H1 (cell line): ENCODE data around the gene CBY1. TPM values are rescaled to one million over a fixed set of nuclear protein-coding genes. Genes with fewer than 3 reads are reported as not detected.

ENCODE experiments used
- CTCF ChIA-PET: fragments of 300-600 bp; sonication (Branson Sonifier 250); formaldehyde crosslinking; loops from one replicate; lab custom pipeline; 2021; ENCODE audit not compliant: partially characterized antibody; lab: Charles Lee
- POLR2A ChIA-PET: fragments of 300-600 bp; sonication (Branson Sonifier 250); formaldehyde crosslinking; loops from one replicate; lab custom pipeline; 2021; ENCODE audit warnings: inconsistent platforms; ENCODE audit not compliant: partially characterized antibody; lab: Charles Lee
- DNase-seq, 2 experiments: peaks; one replicate each; pipeline versions ENCODE4 v3.0.0 to v3.0.0-alpha.2; 2010 to 2022; ENCODE audit warnings: low spot score in 2 of 2, low read depth in 1 of 2, mixed read lengths in 1 of 2
- FAIRE-seq: peaks from 2 replicates; lab custom pipeline; 2011; peaks lifted over from hg19 to GRCh38; lab: Jason Lieb, UNC
- H2AFZ ChIP-seq: 2 replicates; pipeline ENCODE4 v1.8.1; 2012; ENCODE audit warnings: low read length, inconsistent platforms
- H2AK5ac ChIP-seq: 2 replicates; pipeline ENCODE4 v1.6.1; 2013; ENCODE audit warnings: low read depth, low read length
- H2BK120ac ChIP-seq: replicated peaks from 2 replicates; pipeline ENCODE3; 2013; ENCODE audit warnings: low read depth, low read length, inconsistent platforms
- H2BK12ac ChIP-seq: 2 replicates; pipeline ENCODE4 v1.6.1; 2013; ENCODE audit warnings: low read depth, low read length
- H2BK15ac ChIP-seq: 2 replicates; pipeline ENCODE4 v1.6.1; 2013; ENCODE audit warnings: low read length
- H2BK20ac ChIP-seq: 2 replicates; pipeline ENCODE4 v1.6.1; 2013; ENCODE audit warnings: low read length
- H2BK5ac ChIP-seq: 2 replicates; pipeline ENCODE4 v1.6.1; 2013; ENCODE audit warnings: low read depth, low read length
- H3K14ac ChIP-seq: 2 replicates; pipeline ENCODE4 v1.6.1; 2013; ENCODE audit warnings: inconsistent platforms; ENCODE audit not compliant: insufficient read length
- H3K18ac ChIP-seq: 2 replicates; pipeline ENCODE4 v1.6.1; 2013; ENCODE audit warnings: low read length; ENCODE audit errors: extremely low read depth
- H3K23ac ChIP-seq: 2 replicates; pipeline ENCODE4 v1.6.1; 2013; ENCODE audit warnings: inconsistent platforms; ENCODE audit not compliant: insufficient read length
- H3K23me2 ChIP-seq: 2 replicates; pipeline ENCODE4 v1.6.1; 2013; ENCODE audit warnings: low read depth, low read length
- H3K27ac ChIP-seq: 2 replicates; pipeline ENCODE4 v1.6.1; 2011; ENCODE audit warnings: low read depth, low read length, inconsistent platforms
- H3K27me3 ChIP-seq, 4 experiments: replicated peaks in 1 of 4; 1 replicate in 1 of 4; 2 replicates in 3 of 4; pipeline versions ENCODE4 v1.6.1 to v1.8.1; 2011 to 2013; ENCODE audit warnings: low read length in 3 of 4, mild to moderate bottlenecking in 3 of 4, inconsistent platforms in 2 of 4, mixed read lengths in 2 of 4, moderate library complexity in 1 of 4; ENCODE audit not compliant: control insufficient read depth in 3 of 4, insufficient read depth in 3 of 4; ENCODE audit errors: extremely low read depth in 1 of 4
- H3K36me3 ChIP-seq, 4 experiments: 2 replicates each; pipeline versions ENCODE4 v1.6.1 to v1.8.1; 2011 to 2013; ENCODE audit warnings: mild to moderate bottlenecking in 4 of 4, low read length in 3 of 4, moderate library complexity in 2 of 4, control low read depth in 1 of 4, inconsistent platforms in 1 of 4; ENCODE audit not compliant: insufficient read depth in 4 of 4, control insufficient read depth in 2 of 4
- H3K4ac ChIP-seq: replicated peaks from 2 replicates; pipeline ENCODE3; 2013; ENCODE audit warnings: low read length, low read depth, mixed read lengths, inconsistent platforms; ENCODE audit not compliant: insufficient read length
- H3K4me1 ChIP-seq, 4 experiments: replicated peaks in 1 of 4; 1 replicate in 1 of 4; 2 replicates in 3 of 4; pipeline versions ENCODE4 v1.6.1 to v1.8.1; 2011 to 2013; ENCODE audit warnings: low read length in 3 of 4, inconsistent platforms in 2 of 4, mixed read lengths in 1 of 4; ENCODE audit not compliant: insufficient read depth in 4 of 4, control insufficient read depth in 3 of 4
- H3K4me2 ChIP-seq, 2 experiments: 2 replicates each; pipeline versions ENCODE4 v1.6.1 to v1.8.1; 2011 to 2013; ENCODE audit warnings: low read depth in 2 of 2, low read length in 2 of 2, control low read depth in 1 of 2, inconsistent platforms in 1 of 2, mild to moderate bottlenecking in 1 of 2; ENCODE audit not compliant: insufficient read depth in 1 of 2
- H3K4me3 ChIP-seq, 4 experiments: fragments of 200-600, 300-600 bp in 1 of 4; sonication (generic), shearing (Covaris generic), sonication (Bioruptor Twin) in 1 of 4; 2 replicates each; pipeline versions ENCODE4 v1.5.1 to v1.8.1; 2011 to 2016; ENCODE audit warnings: low read length in 4 of 4, low read depth in 3 of 4, control low read depth in 2 of 4, inconsistent platforms in 2 of 4, mild to moderate bottlenecking in 2 of 4, mixed read lengths in 1 of 4, moderate library complexity in 1 of 4; ENCODE audit not compliant: insufficient read depth in 2 of 4; ENCODE audit errors: extremely low read depth in 1 of 4
- H3K56ac ChIP-seq: replicated peaks from 2 replicates; pipeline ENCODE3; 2013; ENCODE audit warnings: low read depth, mild to moderate bottlenecking, mixed read lengths, low read length, inconsistent platforms; ENCODE audit not compliant: insufficient read length
- H3K79me1 ChIP-seq: 2 replicates; pipeline ENCODE4 v1.6.1; 2013; ENCODE audit warnings: low read depth, low read length, control low read depth
- H3K79me2 ChIP-seq, 2 experiments: 2 replicates each; pipeline versions ENCODE4 v1.6.1 to v1.8.1; 2012 to 2013; ENCODE audit warnings: low read length in 2 of 2, mild to moderate bottlenecking in 2 of 2, inconsistent platforms in 1 of 2; ENCODE audit not compliant: insufficient read depth in 2 of 2, control insufficient read depth in 1 of 2
- H3K9ac ChIP-seq, 4 experiments: replicated peaks in 1 of 4; 1 replicate in 1 of 4; 2 replicates in 3 of 4; pipeline versions ENCODE4 v1.6.1 to v1.8.1; 2011 to 2013; ENCODE audit warnings: low read depth in 3 of 4, low read length in 3 of 4, control low read depth in 2 of 4, mild to moderate bottlenecking in 2 of 4, moderate library complexity in 2 of 4, inconsistent platforms in 1 of 4; ENCODE audit errors: extremely low read depth in 1 of 4
- H3K9me3 ChIP-seq, 2 experiments: 2 replicates each; pipeline versions ENCODE4 v1.6.1 to v1.8.1; 2012 to 2013; ENCODE audit warnings: mild to moderate bottlenecking in 2 of 2, moderate library complexity in 2 of 2, control low read depth in 1 of 2, inconsistent platforms in 1 of 2, low read depth in 1 of 2, low read length in 1 of 2, mixed read lengths in 1 of 2; ENCODE audit not compliant: insufficient read depth in 2 of 2
- H4K20me1 ChIP-seq, 2 experiments: replicated peaks in 1 of 2; 2 replicates each; pipeline versions ENCODE3 to v1.8.1; 2011 to 2013; ENCODE audit warnings: inconsistent platforms in 2 of 2, low read length in 2 of 2, mild to moderate bottlenecking in 1 of 2; ENCODE audit not compliant: insufficient read depth in 2 of 2, control insufficient read depth in 1 of 2
- H4K5ac ChIP-seq: 2 replicates; pipeline ENCODE4 v1.6.1; 2013; ENCODE audit warnings: low read length, low read depth, mixed read lengths, inconsistent platforms; ENCODE audit not compliant: insufficient read length
- H4K8ac ChIP-seq: 2 replicates; pipeline ENCODE4 v1.8.0; 2013; ENCODE audit warnings: mild to moderate bottlenecking, moderate library complexity, low read length, inconsistent platforms; ENCODE audit not compliant: insufficient read depth; ENCODE audit errors: extremely low read depth
- H4K91ac ChIP-seq: replicated peaks from 2 replicates; pipeline ENCODE3; 2013; ENCODE audit warnings: low read length, mixed read lengths, inconsistent platforms; ENCODE audit not compliant: insufficient read length
- ATF3 ChIP-seq: IDR thresholded peaks from 2 replicates; pipeline ENCODE4 v1.6.1; 2011; ENCODE audit warnings: low read depth, mild to moderate bottlenecking, low read length; ENCODE audit not compliant: insufficient read depth
- BACH1 ChIP-seq: IDR thresholded peaks from 2 replicates; pipeline ENCODE4 v1.6.1; 2012; ENCODE audit warnings: low read length, improper control_type of control experiment
- CBX5 ChIP-seq: fragments of 300-800, 300-1000 bp; sonication (generic); IDR thresholded peaks from 2 replicates; pipeline ENCODE4 v1.7.1; 2016; ENCODE audit warnings: antibody characterized with exemption, low read length, low read depth
- CHD1 ChIP-seq: IDR thresholded peaks from 2 replicates; pipeline ENCODE4 v1.6.1; 2012; ENCODE audit warnings: low read depth, low read length, improper control_type of control experiment
- E2F6 ChIP-seq: IDR thresholded peaks from 2 replicates; pipeline ENCODE4 v1.6.1; 2012; ENCODE audit warnings: inconsistent platforms
- GTF2F1 ChIP-seq: IDR thresholded peaks from 2 replicates; pipeline ENCODE4 v1.6.1; 2012; ENCODE audit warnings: low read depth, low read length, improper control_type of control experiment, borderline replicate concordance
- KDM5A ChIP-seq: fragments of 200-600 bp; IDR thresholded peaks from 2 replicates; pipeline ENCODE4 v1.7.1; 2012; ENCODE audit warnings: mild to moderate bottlenecking, low read length, inconsistent platforms, mixed read lengths
- PHF8 ChIP-seq: fragments of 200-600 bp; sonication (generic); conservative IDR thresholded peaks from 2 replicates; pipeline ENCODE4 v1.7.1; 2012; ENCODE audit warnings: low read depth, mild to moderate bottlenecking, inconsistent platforms, low read length, moderate library complexity
- POU5F1 ChIP-seq: IDR thresholded peaks from 2 replicates; pipeline ENCODE4 v1.6.1; 2011; ENCODE audit warnings: low read depth, mild to moderate bottlenecking, low read length, moderate library complexity
- RNF2 ChIP-seq: fragments of 200-900, 300-1000 bp; sonication (generic); IDR thresholded peaks from 2 replicates; pipeline ENCODE4 v1.7.1; 2016; ENCODE audit warnings: borderline replicate concordance, low read depth, mild to moderate bottlenecking, antibody characterized with exemption, low read length; ENCODE audit not compliant: poor library complexity, severe bottlenecking; ENCODE audit errors: missing control alignments
- SAP30 ChIP-seq: fragments of 300-600 bp; sonication (generic); IDR thresholded peaks from 2 replicates; pipeline ENCODE4 v1.7.1; 2012; ENCODE audit warnings: low read length, moderate library complexity, mild to moderate bottlenecking, inconsistent platforms; ENCODE audit not compliant: insufficient read depth, insufficient replicate concordance
- WGBS, 2 experiments: shearing (Covaris generic) in 1 of 2; methylation state at CpG; one replicate each; pipeline versions ENCODE4 v1.1.6 to v1.1.7; 2013 to 2015; ENCODE audit warnings: low lambda C conversion rate in 2 of 2, mixed read lengths in 2 of 2, inconsistent platforms in 1 of 2, low coverage in 1 of 2, missing lambda C conversion rate in 1 of 2; ENCODE audit not compliant: insufficient replicate concordance in 2 of 2, insufficient coverage in 1 of 2, insufficient read length in 1 of 2; ENCODE audit errors: extremely low coverage in 1 of 2, missing lambda C conversion rate in 1 of 2; 5-methylcytosine and 5-hydroxymethylcytosine counted together
- polyA plus RNA-seq, 7 experiments: library from polyadenylated mRNA; depleted of rRNA in 3 of 7; stranded (reverse) in 5 of 7; unstranded in 2 of 7; fragments of >200 nt in 5 of 7; fragments of 200-250 nt in 2 of 7; gene quantifications; 1 replicate in 5 of 7; 2 replicates in 1 of 7; 4 replicates in 1 of 7; pipeline versions ENCODE4 v1.2.1 to v1.2.3, GENCODE V29; 2011 to 2013; ENCODE audit warnings: missing spikeins in 2 of 7, mixed read lengths in 2 of 7
- total RNA-seq: library from RNA; stranded (reverse); fragmentation: NEBNext Ultra II Directional; extraction: Animal tissue kit (Norgen Biotek cat#: 25700); gene quantifications from 2 replicates; pipeline ENCODE4 v1.2.1, GENCODE V29; 2021

CBY1 gene
- total and polyA plus RNA-seq, 2 of the 8 experiments (the other 6 are each of a cell fraction or from before 2014, with no cell fraction given): 23.2 to 30.2 TPM

GRCh38 chr22:38689651-38690050 lies 33.2 kb downstream of the CBY1 start:
- no peak overlapping the region for H2AK5ac ChIP-seq
- H4K20me1 ChIP-seq: peaks cover 7% of the 10 kb centered on the region in 2 experiments
- H3K36me3 ChIP-seq: peaks cover 10 to 33% (median 16%) of the 10 kb centered on the region in 4 experiments
- no peak overlapping the region for H3K9ac ChIP-seq
- H4K5ac ChIP-seq: no peak overlapping the region
- H3K56ac ChIP-seq: no peak overlapping the region
- no peak overlapping the region for H2BK15ac ChIP-seq
- no peak overlapping the region for H2BK120ac ChIP-seq
- no peaks in the 10 kb centered on the region for H3K27me3 ChIP-seq
- H3K23me2 ChIP-seq: no peaks in the 10 kb centered on the region
- no peak overlapping the region for H2BK12ac ChIP-seq
- no peak overlapping the region for H3K27ac ChIP-seq
- no peak overlapping the region for H2BK20ac ChIP-seq
- no peak overlapping the region for H2BK5ac ChIP-seq
- H3K4me3 ChIP-seq: no peak overlapping the region
- no peak overlapping the region for H2AFZ ChIP-seq
- TF ChIP-seq E2F6 (no peak), CHD1 (no peak), GTF2F1 (no peak), ATF3 (no peak), POU5F1 (no peak), KDM5A (no peak), PHF8 (no peak), CBX5 (no peak), RNF2 (no peak), BACH1 (no peak), SAP30 (no peak)
- no peaks in the 10 kb centered on the region for H3K9me3 ChIP-seq
- peaks cover 0 to 5% of the 10 kb centered on the region in 2 experiments; a peak in 1 of 4 replicates for H3K79me2 ChIP-seq
- H3K18ac ChIP-seq: no peak overlapping the region
- no peak overlapping the region for H3K23ac ChIP-seq
- no peak for DNase-seq
- WGBS, 2 experiments: 100% methylated on average over 1 of the region's 1 CpG; no CpG with 5 or more reads in 1 of the 2 experiments
- no peak overlapping the region for H3K4ac ChIP-seq
- no peak for FAIRE-seq
- no peak overlapping the region for H3K14ac ChIP-seq
- ChIA-PET POLR2A (interaction anchor here (1.0 to 2.3 kb wide), 5 partner anchors 7 to 50 kb away, joined by 3 to 10 read pairs (median 4); partner anchors contain the start of gene TOMM22), CTCF (no interaction called here)
- H3K4me1 ChIP-seq: no peaks in the 10 kb centered on the region
- H4K91ac ChIP-seq: no peak overlapping the region
- no peak overlapping the region for H4K8ac ChIP-seq
- peaks cover 7% of the 10 kb centered on the region; the same call in 1 of the 2 replicates for H3K79me1 ChIP-seq
- H3K4me2 ChIP-seq: no peak overlapping the region
